ENCODE results near the gene OXLD1. TPM values are rescaled to one million over a fixed set of nuclear protein-coding genes. Genes with fewer than 3 reads are reported as not detected.
A peak's percentile ranks its signal among the peaks of the same experiment; 100 is the strongest.

OXLD1 gene
- 25.2 and 45.1 TPM in 2 replicates for total RNA-seq

DNA sequence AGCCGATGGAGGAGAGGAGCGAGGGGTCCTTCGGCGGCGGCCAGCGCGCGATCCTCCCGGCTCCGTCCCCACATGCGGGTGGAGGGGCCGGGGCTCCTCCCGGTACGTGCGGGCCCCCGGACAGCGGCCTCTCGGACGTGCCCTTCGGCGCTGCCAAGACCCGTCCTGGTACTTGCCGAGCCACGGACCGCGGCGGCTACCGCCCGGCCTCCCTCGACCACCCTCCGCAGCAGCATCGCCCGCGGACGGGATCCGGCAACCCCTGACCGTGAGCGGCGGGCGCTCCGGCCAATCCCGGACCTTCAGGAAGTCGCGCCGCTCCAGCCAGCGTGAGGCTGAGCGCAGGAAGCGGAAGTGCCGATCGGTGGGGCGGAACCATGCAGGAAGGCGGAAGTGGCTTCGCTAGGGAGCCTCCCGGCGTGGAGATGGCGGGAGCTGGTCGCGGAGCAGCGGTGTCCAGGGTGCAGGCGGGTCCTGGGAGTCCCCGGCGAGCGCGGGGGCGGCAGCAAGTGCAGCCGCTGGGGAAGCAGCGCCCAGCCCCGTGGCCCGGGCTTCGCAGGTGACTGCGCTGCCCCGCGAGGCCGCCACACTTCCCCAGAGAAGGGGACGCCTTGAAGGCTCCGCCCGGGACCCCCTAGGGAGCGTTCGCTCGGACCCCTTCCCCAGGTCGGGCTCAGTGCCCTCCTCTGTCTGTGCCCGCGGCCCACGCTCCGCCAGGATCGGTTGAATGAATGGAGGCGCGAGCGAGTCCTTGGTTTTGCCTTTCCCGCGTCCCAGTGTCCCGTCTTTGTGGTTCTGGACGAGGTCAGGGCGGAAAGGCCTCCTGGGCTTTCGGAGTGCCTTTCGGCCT is at the start of gene OXLD1, which contains the start of gene CCDC137:
Gene OXLD1 (minus strand): TSS at position 264 of the 850 bp plus-strand sequence. CDS start 28 bp downstream, at position 236.
Gene CCDC137 (plus strand): TSS at position 396 of the 850 bp plus-strand sequence. CDS start 30 bp downstream, at position 426.
- DNase-seq: peak; percentile 98

DNA sequence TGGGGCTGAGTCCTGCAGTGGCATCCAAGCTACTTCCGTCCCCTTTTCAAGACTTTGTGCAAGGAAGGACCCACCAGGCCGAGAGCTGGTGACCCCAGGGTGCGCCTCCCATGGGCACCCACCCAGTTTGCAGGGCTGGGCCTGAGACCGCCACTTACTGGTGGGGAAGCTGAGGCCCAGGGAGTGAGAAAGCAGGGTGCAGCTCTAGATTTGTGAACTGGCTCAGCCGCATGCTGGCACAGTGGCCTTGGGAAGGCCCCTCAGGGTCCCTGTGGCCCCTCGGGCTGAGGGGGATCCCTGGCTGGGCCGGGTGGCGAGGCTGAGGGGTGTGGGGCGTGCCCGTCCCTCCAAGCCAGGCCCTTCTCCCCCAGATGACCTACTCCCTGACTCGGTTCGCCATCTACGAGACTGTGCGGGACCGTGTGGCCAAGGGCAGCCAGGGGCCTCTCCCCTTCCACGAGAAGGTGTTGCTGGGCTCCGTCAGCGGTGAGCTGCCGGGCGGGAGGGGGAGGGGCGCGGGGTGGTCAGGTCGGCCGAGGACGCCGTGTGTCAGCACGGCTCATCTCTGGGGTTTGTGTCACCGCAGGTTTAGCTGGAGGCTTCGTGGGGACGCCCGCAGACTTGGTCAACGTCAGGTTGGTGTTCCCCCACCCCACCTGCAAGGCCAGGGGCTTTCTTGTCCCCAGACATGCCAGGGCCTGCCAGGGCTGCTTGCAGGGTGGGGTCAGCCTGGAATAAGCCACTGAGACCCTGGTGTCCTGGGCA is 48.9 kb upstream of the OXLD1 start:
- DNase-seq: no peak

DNA sequence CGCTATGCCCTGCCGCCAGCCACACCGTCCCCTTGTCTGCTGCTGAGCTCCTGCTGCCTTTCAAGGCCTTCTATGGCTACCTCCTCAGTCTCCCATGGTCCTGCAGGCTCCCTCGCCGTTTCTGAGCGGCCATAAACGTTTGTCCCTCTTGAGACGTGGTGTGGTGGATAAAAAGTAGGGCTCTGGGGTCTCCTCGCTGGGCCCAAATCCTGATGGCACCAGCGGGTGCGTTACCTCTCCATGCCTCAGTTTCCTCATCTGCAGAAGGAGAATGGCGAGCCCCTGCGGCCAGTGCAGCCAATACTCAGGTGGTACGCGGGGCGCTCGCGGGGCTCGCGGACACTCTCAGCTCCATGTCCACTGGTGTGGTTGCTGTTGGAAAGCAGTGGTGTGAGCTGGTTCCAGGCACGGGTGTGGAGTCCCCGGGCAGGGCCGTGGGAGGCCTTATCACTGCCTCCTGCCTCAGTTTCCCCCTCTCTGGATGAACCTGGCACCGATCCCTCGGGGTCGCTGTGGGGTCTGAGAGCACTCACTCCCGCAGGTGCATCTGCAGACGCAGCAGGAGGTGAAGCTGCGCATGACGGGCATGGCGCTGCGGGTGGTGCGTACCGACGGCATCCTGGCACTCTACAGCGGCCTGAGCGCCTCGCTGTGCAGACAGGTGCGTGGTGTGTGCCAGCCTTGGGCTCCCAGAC is 48.2 kb upstream of the OXLD1 start:
- no peak for DNase-seq

DNA sequence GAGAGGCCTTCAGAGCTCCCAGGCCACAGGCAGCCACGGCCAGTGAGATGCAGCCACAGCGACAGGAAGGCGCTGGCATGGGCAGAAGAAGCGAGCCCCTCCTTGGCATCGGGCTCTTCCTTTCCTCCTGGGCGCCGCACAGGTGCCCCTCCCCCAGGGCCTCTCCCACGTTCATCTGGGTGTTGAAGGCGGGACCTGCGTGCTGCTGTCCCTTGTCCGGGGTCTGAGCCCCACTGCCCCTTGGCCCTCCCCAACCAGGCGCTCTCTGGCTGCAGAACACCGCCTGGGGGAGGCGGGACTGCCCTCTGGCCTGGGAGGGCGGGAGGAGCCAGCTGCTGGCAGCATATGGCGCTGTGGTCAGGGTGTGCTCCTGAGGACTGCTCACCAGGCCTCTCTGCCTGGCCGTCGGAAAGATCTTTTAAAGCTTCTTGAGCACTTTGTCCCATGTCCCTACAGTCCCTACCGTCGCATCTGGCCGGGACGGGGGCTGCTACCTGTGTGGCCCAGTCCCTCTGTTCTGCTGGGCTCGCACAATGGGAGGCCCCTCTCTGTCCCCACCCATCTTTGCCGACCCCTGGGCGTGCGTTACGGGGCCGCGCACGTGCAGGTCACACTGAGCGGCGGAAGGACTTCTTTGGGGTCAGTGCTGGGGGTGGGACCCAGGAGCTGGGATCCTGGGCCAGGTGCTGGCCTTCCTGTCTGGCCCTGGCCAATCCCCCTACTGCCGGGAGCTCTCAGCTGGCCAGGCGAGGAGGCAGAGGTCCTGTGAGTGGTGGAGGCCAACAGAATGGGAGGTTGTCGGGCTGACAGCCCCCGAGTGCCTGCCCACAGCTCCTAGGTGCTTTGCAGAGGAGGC is 47.4 kb upstream of the OXLD1 start:
- no peak for DNase-seq

DNA sequence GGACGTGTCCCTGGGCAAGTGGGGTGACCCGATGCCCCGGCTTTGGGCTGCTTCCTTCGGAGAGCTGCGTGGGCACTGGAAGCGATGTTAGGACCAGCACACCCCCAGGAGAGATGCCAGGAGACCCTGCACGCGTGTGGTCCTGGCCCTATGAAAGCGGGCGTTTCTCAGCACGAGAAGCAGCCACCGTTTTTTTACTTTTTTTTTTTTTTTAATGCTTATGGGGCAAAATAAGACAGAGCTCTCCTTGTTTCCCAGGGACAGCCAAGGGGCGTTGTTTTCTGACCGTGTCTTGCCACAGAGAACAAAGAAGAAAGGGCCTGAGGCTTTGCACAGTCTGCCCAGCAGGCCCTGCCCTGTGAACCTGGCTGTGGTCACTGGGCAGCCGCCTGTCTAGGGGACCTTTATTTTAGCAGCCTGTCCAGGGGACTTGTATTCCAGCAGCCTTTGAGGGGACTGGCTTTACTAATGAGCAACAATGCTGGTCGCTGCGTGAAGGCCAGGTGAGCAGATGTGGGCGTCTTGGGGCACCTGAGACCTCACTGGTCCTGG is 46.7 kb upstream of the OXLD1 start:
- no peak for DNase-seq

DNA sequence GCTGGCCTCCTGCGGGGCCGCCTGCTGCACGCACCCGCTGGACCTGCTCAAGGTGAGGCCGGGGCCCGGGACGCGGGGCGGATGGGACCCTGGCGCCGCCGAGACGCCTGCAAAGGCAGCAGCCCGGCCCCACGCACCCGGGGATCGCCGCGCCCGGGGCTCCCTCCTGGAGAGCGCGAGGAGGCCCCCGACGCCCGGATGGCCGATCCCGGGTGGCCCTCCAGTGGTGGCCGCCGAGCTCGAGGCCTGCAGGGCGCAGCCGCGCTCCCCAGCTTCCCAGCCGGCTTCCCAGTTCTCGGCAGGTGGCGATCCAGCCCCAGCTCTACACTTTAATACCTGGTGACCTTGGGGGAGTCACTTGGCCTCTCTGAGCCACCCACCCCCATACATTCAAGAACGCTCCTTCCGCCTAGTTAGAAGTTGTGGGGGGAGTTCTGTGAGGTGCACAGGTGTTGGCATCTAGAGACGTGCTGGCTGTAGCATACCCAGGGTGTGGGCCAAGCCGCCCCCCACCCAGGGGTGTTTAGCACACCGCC is 46.1 kb upstream of the OXLD1 start:
- peak; percentile 53 for DNase-seq

DNA sequence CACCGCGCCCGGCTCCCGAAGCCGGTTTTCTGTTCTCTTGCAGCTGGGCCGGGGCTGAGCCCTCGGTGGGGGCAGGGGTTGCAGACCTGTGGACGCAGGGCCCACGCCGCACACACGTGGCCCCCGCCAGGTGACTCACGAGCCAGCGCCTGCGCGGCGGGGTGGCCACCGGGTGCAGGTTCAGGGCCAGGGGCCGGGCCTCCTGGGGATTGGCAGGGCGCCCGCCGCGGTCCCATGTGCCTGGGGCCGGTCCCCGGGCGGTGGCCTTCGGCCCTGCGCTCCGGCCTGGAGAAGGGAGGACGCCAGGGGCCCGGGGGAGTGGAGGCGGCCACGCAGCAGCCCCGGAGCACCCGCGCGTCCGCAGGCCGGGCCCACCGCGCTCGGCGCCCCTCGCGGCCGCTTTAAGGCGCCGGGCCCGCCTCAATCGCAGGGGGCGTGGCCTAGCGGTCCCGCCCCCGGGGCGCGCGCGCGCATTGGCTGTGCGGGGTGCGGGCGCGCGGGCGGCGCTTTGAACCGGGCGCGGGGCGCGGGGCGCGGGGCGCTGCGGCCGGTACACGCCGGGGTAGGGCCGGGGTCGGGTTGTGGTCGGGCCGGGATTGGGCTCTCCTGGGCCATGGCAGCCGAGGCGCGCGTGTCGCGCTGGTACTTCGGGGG is 45.5 kb upstream of the OXLD1 start, which contains the start of gene SLC25A10:
Gene SLC25A10 (plus strand): TSS at position 471 of the 654 bp plus-strand sequence. CDS start 143 bp downstream, at position 614.
- peak; percentile 83 for DNase-seq

DNA sequence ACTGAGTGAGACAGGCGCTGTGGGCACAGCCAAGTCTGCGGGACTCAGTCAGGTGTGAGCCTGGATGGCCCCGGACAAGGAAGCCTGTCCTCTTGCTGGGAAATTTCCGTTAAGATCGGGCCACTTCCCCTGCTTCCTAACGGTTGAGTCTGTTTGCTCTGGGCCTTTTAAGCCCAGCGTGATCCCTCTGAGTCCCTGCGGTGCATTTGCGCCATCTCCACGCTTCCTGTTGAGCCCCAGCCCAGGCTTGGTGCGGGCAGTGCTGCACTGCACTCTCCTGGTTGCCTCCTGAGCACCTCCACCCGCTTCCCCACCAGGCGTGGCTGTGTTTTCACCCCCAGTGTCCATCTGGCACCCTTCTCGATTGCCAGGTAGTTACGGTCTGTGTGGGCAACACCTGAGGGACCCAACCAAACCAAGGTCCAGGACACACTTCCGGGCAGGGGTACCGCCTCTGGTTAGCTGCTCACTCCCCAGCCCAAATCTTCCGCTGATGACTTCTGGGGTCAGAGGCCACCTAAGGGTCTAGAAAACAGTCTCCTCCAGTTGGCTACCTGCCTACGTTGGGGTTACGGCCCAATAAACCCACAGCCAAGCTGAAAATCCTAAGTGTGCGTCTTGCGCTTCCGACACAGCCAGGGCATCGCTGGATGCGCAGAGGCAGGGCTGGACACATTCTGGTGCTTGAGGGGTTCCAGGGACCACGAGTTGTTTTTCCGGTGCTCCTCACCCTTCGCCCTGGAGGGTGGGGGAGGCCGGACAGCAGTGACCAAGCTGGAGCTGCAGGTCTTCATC is 44.3 kb upstream of the OXLD1 start:
- peak; percentile 28 for DNase-seq

DNA sequence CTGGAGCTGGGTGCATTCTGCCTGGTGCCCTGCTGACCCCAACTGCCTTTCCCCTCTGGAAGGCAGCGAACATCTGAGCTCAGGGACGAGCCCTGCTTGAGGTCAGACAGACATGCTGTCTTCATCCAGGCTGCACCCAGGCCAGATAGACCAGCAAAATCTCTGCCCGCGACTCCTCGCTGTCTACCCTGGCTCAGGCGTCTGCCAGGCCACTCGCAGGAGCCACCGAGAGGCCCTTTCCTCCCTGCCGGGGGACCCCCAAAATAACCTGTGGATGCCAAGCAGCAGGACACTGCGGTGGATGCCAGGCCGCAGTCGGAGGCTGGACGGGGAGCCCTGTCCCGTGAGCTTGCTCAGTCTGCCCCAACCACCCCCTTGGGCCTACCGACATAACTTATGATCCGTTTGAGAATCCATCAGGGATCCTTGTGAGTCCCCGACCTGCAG is 42.4 kb upstream of the OXLD1 start:
- no peak for DNase-seq

DNA sequence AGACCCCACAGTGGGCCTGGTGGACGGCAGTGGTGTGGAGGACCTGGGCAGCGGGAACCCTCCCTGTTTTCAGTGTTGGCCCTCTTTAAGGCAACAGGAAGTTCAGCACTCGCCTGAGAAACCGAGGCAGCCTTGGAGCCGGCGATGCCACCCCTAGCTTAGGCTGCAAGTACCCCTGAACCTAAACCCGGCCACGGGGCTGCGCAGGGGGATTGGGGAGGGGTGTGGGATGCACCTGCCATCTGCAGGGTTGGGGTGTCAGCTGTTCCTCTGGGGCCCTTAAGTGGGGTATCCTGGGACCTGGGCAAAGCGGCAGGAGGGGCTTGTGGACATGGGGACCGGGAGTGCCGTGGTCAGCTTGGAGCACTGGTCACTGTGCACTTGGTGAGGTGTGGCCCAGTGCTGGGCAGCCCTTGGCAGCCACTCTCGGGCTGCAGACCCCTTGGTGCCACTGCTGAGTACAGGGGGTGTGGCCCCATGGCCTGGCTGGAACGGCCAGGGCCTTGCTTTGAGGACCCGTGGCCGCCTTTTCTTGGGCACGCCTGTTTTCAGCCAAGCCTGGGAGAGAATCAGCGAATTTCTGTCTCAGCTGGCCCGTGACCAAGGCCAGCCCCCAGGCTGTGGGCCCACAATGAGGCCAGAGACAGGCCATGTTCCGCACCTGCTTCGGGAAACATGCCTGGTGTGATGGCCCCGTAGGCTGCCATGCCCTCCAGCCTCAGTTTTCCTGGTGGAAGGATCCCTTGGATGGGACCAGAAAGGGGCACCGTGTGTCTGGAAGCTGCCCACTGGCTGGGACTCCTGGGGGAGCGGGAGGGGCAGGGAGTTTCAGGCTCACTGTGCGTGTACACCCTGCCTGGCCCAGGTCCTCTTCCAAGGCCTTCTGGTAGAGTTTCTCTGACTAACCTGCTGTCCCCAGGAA is 41.6 kb upstream of the OXLD1 start:
- DNase-seq: no peak

DNA sequence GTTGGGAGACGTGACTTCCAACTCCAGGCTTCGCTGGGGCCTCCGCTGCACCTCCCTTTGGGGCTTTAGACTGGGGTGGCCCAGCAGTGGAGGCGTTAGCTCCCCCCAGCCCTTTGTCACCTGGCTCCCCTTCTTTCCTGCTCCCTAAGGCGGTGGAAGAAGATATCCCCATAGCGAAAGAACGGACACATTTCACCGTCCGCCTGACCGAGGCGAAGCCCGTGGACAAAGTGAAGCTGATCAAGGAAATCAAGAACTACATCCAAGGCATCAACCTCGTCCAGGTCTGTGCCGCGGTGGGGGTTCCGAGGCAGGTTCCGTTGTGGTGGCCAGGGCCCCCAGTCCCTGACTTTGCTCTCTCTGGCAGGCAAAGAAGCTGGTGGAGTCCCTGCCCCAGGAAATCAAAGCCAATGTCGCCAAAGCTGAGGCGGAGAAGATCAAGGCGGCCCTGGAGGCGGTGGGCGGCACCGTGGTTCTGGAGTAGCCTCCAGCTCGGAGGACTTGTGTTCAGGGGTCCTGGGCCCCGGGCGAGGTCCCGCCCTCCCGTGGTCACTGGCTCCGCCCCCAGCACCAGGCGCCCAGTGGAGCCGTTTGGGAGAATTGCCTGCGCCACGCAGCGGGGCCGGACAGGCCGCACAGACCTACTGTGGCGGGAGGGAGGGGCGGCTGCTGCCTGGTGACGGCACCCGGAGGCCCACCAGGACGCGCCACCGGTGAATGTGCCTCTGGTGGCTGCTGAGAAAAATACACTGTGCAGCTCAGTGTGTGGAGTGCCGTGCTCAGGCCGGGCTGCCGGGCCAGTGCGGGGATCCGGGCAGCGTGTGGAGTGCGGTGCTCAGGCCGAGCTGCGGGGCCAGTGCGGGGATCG is 40.6 kb upstream of the OXLD1 start:
- no peak for DNase-seq

DNA sequence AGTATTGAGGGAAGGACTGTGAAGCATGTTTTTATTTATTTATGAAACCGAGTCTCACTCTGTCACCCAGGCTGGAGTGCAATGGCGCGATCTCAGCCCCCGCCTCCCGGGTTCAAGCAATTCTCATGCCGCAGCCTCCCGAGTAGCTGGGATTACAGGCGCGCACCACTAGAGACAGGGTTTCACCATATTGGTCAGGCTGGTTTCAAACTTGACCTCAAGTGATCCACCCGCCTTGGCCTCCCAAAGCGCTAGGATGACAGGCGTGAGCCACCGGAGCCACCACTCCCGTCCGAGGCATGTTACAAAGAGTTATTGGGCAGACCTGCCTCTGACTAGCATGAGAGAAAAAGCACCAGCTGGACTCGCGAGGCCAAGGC is 39.8 kb upstream of the OXLD1 start:
- no peak for DNase-seq

DNA sequence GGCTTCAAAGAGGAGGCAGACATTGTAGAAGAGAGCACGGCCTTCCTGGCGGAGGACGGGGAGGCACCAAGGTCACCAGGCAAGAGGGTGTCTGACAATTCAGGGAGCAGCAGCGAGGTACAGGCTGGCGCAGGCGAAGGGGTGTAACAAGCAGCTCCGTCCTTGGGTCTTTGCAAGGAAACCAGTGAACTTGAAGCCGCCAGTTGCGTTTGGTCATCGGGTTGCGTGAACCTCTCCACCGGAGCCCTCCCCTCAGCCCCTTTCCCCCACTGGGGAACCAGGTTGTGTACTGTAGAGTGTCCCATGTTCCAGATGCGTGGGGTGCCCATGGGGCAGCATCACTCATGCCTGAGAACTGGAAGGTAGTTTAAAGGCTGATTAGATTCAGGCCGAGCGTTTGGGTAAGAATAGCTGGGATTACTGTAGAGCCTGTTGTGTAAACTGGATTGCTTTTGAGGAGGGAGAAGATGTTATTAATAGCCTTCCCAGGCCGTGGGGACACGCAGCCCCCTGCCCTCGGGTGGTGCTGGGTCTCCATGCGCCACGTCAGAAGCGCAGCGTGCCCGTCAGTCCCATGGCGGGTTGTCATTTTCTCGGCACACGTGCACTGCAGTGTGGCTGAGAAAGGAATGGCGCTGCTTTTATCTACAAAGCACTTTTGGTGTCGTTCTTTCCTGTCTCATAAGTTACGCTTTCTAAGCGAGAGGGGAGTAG is 39.3 kb upstream of the OXLD1 start:
- DNase-seq: no peak

DNA sequence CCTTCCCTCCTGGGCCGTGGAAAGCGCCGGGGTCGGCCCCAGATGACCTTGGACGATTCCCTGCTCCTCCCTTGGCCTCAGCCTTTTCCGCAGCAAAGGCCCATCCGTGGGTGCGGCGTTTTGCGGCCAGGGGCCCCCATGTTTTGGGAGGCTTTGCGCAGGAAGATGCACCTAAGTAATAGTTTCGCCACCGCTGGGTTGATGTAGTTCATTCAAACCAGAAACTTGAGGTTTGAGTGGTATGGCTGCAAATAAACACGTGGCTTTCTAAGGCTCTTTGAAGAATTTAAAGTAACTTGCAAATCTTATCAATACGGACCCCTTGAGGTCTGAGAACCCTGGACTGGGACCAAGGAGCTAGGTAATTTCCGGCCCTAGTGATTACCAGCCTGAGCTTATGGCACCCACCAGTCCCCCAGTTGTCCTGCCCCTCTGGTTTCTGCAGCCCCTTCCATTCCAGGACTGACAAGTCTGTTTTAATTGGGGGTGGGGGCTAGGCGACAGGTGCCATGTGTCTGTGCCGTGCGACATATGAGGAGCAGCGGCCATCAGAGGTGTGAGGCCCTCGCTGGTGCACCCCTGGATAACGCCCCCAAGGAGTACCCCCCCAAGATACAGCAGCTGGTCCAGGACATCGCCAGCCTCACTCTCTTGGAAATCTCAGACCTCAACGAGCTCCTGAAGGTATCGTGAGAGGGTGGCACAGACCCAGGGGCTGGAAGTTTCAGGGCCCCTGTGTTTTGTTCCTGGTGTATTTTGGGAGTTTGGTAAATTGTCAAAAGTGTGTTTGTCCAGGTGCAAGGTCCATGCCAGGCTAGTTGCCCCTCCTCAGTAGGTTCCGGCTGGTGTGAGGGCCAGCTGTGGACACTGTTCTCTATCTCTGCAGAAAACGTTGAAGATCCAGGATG is 37.6 kb upstream of the OXLD1 start:
- DNase-seq: peak; percentile 14

DNA sequence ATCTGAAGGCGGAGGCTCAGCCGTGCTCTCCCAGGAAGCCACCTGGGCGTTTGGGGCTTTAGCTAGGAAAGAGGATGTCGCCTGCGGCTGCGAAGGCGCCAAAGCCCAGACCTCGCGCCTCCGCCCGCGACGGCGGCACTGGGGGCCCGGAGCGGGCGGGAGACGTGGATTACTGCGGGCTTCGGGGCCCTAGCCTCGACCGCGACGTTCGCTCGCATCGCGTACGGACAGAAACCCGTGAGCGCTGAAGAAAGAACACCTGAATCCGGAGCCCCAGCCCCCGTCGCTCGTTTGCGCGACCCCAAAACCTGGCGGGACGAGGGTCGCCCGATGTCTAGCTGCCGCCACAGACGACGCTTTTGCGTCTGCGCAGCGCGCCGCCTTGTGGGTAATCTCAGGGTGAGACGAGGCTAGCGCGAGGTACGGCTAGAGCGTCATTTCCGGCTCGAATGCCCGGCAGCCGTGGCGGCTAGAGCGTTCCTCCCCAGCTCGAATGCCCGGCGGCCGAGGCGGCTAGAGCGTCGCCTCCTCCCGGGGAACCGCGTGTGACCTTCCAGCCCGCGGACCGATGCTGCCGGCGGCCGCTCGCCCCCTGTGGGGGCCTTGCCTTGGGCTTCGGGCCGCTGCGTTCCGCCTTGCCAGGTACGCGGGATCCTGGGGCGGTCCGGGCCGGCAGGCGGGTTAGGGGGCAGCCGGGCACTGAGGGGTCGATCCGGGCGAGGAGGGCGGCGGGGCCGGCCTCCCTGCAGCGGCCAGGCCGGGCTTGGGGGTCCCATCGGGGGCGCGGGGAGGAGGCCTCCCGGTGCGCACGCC is 36.7 kb upstream of the OXLD1 start, which contains the start of gene MRPL12:
Gene MRPL12 (plus strand): TSS at position 434 of the 813 bp plus-strand sequence. CDS start 135 bp downstream, at position 569.
- peak; percentile 96 for DNase-seq

All from dermis blood vessel endothelial cell (primary cell).